CD4-positive, alpha-beta memory T cell (primary cell): ENCODE data around the gene SLC15A3. TPM values are rescaled to one million over a fixed set of nuclear protein-coding genes. Genes with fewer than 3 reads are reported as not detected.

ENCODE experiments used
- polyA plus RNA-seq, 2 donors: library from polyadenylated mRNA; unstranded; fragments of 300-500 nt; fragmentation: Illumina TruSeq; gene quantifications; one replicate each; pipeline ENCODE4 v1.2.3, GENCODE V29; 2021
- total RNA-seq, 2 experiments: library from RNA; stranded (reverse); gene quantifications; one replicate each; pipeline ENCODE4 v1.2.3, GENCODE V29; 2021

SLC15A3 gene
- total and polyA plus RNA-seq, 4 experiments from 2014 or later = 0.29 to 5.4 (median 4.6) TPM; not detected in 1

Other genes starting within 250 kb of the SLC15A3 start
- not detected for gene MS4A18, start 227.5 kb downstream of the SLC15A3 start, total RNA-seq
- not detected for gene MS4A18, start 227.5 kb downstream of the SLC15A3 start, polyA plus RNA-seq
- gene MS4A15, start 195.3 kb downstream of the SLC15A3 start, total RNA-seq = not detected
- gene MS4A15, start 195.3 kb downstream of the SLC15A3 start, polyA plus RNA-seq = not detected
- not detected for gene MS4A10, start 166.8 kb downstream of the SLC15A3 start, total RNA-seq
- not detected for gene MS4A10, start 166.8 kb downstream of the SLC15A3 start, polyA plus RNA-seq
- 1 to 10 TPM; 7.5 to 9.6 TPM for gene CCDC86, start 110.1 kb downstream of the SLC15A3 start, total RNA-seq
- 10 to 100 TPM; 12.5 to 17.2 TPM for gene CCDC86, start 110.1 kb downstream of the SLC15A3 start, polyA plus RNA-seq
- 1 to 10 TPM; 3.6 TPM for gene PTGDR2, start 96.2 kb downstream of the SLC15A3 start, total RNA-seq
- 1 to 10 TPM; 1.9 to 3.5 TPM for gene PTGDR2, start 96.2 kb downstream of the SLC15A3 start, polyA plus RNA-seq
- under 1 TPM; 0.33 to 0.41 TPM for gene ZP1, start 84.6 kb downstream of the SLC15A3 start, total RNA-seq
- under 1 TPM in 1 of 2 donors, not detected in 1; 0.50 TPM for gene ZP1, start 84.6 kb downstream of the SLC15A3 start, polyA plus RNA-seq
- 10 to 100 TPM; 97.4 to 99.2 TPM for gene PRPF19, start 45.6 kb downstream of the SLC15A3 start, total RNA-seq
- 10 to 100 TPM; 10.8 to 17.1 TPM for gene PRPF19, start 45.6 kb downstream of the SLC15A3 start, polyA plus RNA-seq
- 10 to 100 TPM; 66.9 to 68.0 TPM for gene TMEM109, start 38.0 kb downstream of the SLC15A3 start, total RNA-seq
- 100 to 1,000 TPM; 195 to 333 TPM for gene TMEM109, start 38.0 kb downstream of the SLC15A3 start, polyA plus RNA-seq
- under 1 TPM; 0.78 to 0.93 TPM for gene TMEM132A, start 27.7 kb downstream of the SLC15A3 start, total RNA-seq
- not detected for gene TMEM132A, start 27.7 kb downstream of the SLC15A3 start, polyA plus RNA-seq
- 100 to 1,000 TPM; 414 to 428 TPM for gene CD6, start 19.5 kb upstream of the SLC15A3 start, total RNA-seq
- 100 to 1,000 TPM; 281 to 298 TPM for gene CD6, start 19.5 kb upstream of the SLC15A3 start, polyA plus RNA-seq
- gene CD5, start 150.3 kb upstream of the SLC15A3 start, total RNA-seq = 100 to 1,000 TPM; 283 to 289 TPM
- gene CD5, start 150.3 kb upstream of the SLC15A3 start, polyA plus RNA-seq = 100 to 1,000 TPM; 170 to 323 TPM
- gene VPS37C, start 209.2 kb upstream of the SLC15A3 start, total RNA-seq = 1 to 10 TPM; 7.3 to 7.9 TPM
- under 1 TPM; 0.25 to 0.93 TPM for gene VPS37C, start 209.2 kb upstream of the SLC15A3 start, polyA plus RNA-seq